Urothelium cell line (cell line): ENCODE measurements around the gene MRAP2.
"Not testable (repeated sequence)": the region's sequence is repeated elsewhere in the genome, so short reads cannot be mapped to it uniquely, and the experiment has no call there.

Source experiments
- DNase-seq: peaks from one replicate; pipeline ENCODE4 v3.0.0; 2011; ENCODE audit warnings: low spot score, mixed read lengths
- FAIRE-seq: peaks from 2 replicates; lab custom pipeline; 2011; peaks lifted over from hg19 to GRCh38; lab: Jason Lieb, UNC

MRAP2 gene

GRCh38 chr6:84118191-84118590, 84.6 kb downstream of the MRAP2 start:
- DNase-seq (no peak), FAIRE-seq (no peak)

GRCh38 chr6:84119277-84119676, 85.7 kb downstream of the MRAP2 start:
- FAIRE-seq: no peak

GRCh38 chr6:84123186-84123585, 89.6 kb downstream of the MRAP2 start:
- FAIRE-seq: no peak
- no peak for DNase-seq

More at GRCh38 chr6:84119277-84119676, 85.7 kb downstream of the MRAP2 start:
- DNase-seq: no peak

- not testable (repeated sequence) for FAIRE-seq
Measured at GRCh38 chr6:84129588-84129987, 96.0 kb downstream of the MRAP2 start.

GRCh38 chr6:84133385-84133784, 99.8 kb downstream of the MRAP2 start:
- not testable (repeated sequence) for DNase-seq, FAIRE-seq

More at GRCh38 chr6:84129588-84129987, 96.0 kb downstream of the MRAP2 start:
- not testable (repeated sequence) for DNase-seq

GRCh38 chr6:84135291-84135690, 101.7 kb downstream of the MRAP2 start:
- FAIRE-seq (no peak), DNase-seq (no peak)

- FAIRE-seq (no peak), DNase-seq (no peak)
Measured at GRCh38 chr6:84136364-84137050, 102.9 kb downstream of the MRAP2 start.

GRCh38 chr6:84137051-84137375, 103.4 kb downstream of the MRAP2 start:
- FAIRE-seq (no peak), DNase-seq (no peak)

- DNase-seq (no peak), FAIRE-seq (no peak)
Measured at GRCh38 chr6:84137989-84138575, 104.5 kb downstream of the MRAP2 start.

- FAIRE-seq (no peak), DNase-seq (no peak)
Measured at GRCh38 chr6:84139311-84139710, 105.7 kb downstream of the MRAP2 start.
